GM19328 (cell line): Measurements from ENCODE around the gene MLF2.

Experiments
- ATAC-seq: cut with Tn5 transposase; IDR thresholded peaks from one replicate; pipeline ENCODE4 v1.9.1; 2021; ENCODE audit warnings: mild to moderate bottlenecking, moderate library complexity; ENCODE audit not compliant: unreplicated experiment

The MLF2 gene

GRCh38 chr12:6698352-6699046, 54.4 kb downstream of the MLF2 start:
- ATAC-seq: no peak
